ENCODE results near the gene FOXO3. TPM values are rescaled to one million over a fixed set of nuclear protein-coding genes. Genes with fewer than 3 reads are reported as not detected.
A peak's percentile ranks its signal among the peaks of the same experiment; 100 is the strongest.

FOXO3 gene
- total and polyA plus RNA-seq, 2 of the 13 experiments (the other 11 are each of a cell fraction or from before 2014, with no cell fraction given) = 16.0 to 22.5 TPM

GRCh38 chr6:108558372-108559096 is 2.2 kb upstream of the FOXO3 start (continued):
- TF ChIP-seq ZNF629 (CRISPR knock-in tag; conservative IDR thresholded peaks at IDR 0.05) (peak; percentile 41), E2F1 (CRISPR knock-in tag; IDR thresholded peaks at IDR 0.05) (peak; percentile 52), ZNF329 (CRISPR knock-in tag; IDR thresholded peaks at IDR 0.05; ENCODE audit: low read depth) (no peak), ZBTB46 (CRISPR knock-in tag; IDR thresholded peaks at IDR 0.05; ENCODE audit: borderline replicate concordance) (no peak), NCOR1 (IDR thresholded peaks at IDR 0.05; ENCODE audit: borderline replicate concordance, low read length) (no peak), ZBTB49 (CRISPR knock-in tag; IDR thresholded peaks at IDR 0.05; ENCODE audit: borderline replicate concordance) (0 out of 2 replicates have a peak, but pooled peaks have one; percentile 38), PRDM15 (CRISPR knock-in tag; IDR thresholded peaks at IDR 0.05) (peak; percentile 99), ZBTB4 (CRISPR knock-in tag; IDR thresholded peaks at IDR 0.05; ENCODE audit: borderline replicate concordance) (no peak), ARHGAP35 (CRISPR knock-in tag; IDR thresholded peaks at IDR 0.05; ENCODE audit: borderline replicate concordance) (no peak), SP140L (CRISPR knock-in tag; IDR thresholded peaks at IDR 0.05; ENCODE audit: borderline replicate concordance) (no peak), HBP1 (CRISPR knock-in tag; IDR thresholded peaks at IDR 0.05; ENCODE audit: low read depth) (no peak; the same call in 1 of the 2 replicates), PAWR (CRISPR knock-in tag; IDR thresholded peaks at IDR 0.05; ENCODE audit: borderline replicate concordance) (no peak)
